GM23338 (cell line): ENCODE measurements around the gene OR5M11. TPM values are rescaled to one million over a fixed set of nuclear protein-coding genes. Genes with fewer than 3 reads are reported as not detected.

ENCODE experiments used
- ATAC-seq: fragments of 200-7000 bp; cut with Tn5 transposase; 3 replicates; pipeline ENCODE4 v1.9.1; 2020
- DNase-seq: peaks from one replicate; pipeline ENCODE4 v3.0.0-alpha.2; 2015; ENCODE audit warnings: low spot score
- H2AFZ ChIP-seq: fragments of 200-600 bp; sonication (generic); 2 replicates; pipeline ENCODE4 v1.8.0; 2016; ENCODE audit warnings: antibody characterized with exemption, mild to moderate bottlenecking, moderate library complexity
- H3F3A ChIP-seq: fragments of 200-600 bp; sonication (generic); replicated peaks from 2 replicates; pipeline ENCODE4 v1.8.0; 2017; ENCODE audit warnings: antibody characterized with exemption, mixed run types, low read depth
- H3K27ac ChIP-seq: fragments of 200-600 bp; sonication (generic); 2 replicates; pipeline ENCODE4 v1.6.1; 2016; ENCODE audit warnings: low read depth
- H3K27me3 ChIP-seq: fragments of 200-600 bp; sonication (generic); 2 replicates; pipeline ENCODE4 v1.8.0; 2016; ENCODE audit warnings: mild to moderate bottlenecking, mixed run types, moderate library complexity; ENCODE audit not compliant: insufficient read depth
- H3K36me3 ChIP-seq: fragments of 200-600 bp; sonication (generic); 2 replicates; pipeline ENCODE4 v1.8.0; 2016; ENCODE audit warnings: mild to moderate bottlenecking; ENCODE audit not compliant: insufficient read depth
- H3K4me1 ChIP-seq: fragments of 200-600 bp; sonication (generic); 2 replicates; pipeline ENCODE4 v1.8.0; 2016; ENCODE audit warnings: mild to moderate bottlenecking, moderate library complexity; ENCODE audit not compliant: insufficient read depth
- H3K4me2 ChIP-seq: fragments of 200-600 bp; sonication (generic); 2 replicates; pipeline ENCODE4 v1.7.1; 2017; ENCODE audit warnings: mixed run types
- H3K4me3 ChIP-seq: fragments of 200-600 bp; sonication (generic); 2 replicates; pipeline ENCODE4 v1.6.1; 2016; ENCODE audit warnings: mixed run types
- H3K79me2 ChIP-seq: fragments of 200-600 bp; sonication (generic); replicated peaks from 2 replicates; pipeline ENCODE4 v1.8.0; 2017; ENCODE audit warnings: mild to moderate bottlenecking; ENCODE audit not compliant: insufficient read depth
- H3K9me2 ChIP-seq: fragments of 200-600 bp; sonication (generic); 2 replicates; pipeline ENCODE4 v1.8.0; 2017; ENCODE audit not compliant: insufficient read depth
- H4K20me1 ChIP-seq: fragments of 200-600 bp; sonication (generic); replicated peaks from 2 replicates; pipeline ENCODE4 v1.8.0; 2017; ENCODE audit warnings: mild to moderate bottlenecking; ENCODE audit not compliant: insufficient read depth
- H3K27ac Mint-ChIP-seq: 2 replicates; pipeline ENCODE4 v1.8.0; 2020; ENCODE audit warnings: inconsistent platforms, mild to moderate bottlenecking, moderate library complexity, mixed read lengths
- H3K27me3 Mint-ChIP-seq: 3 replicates; pipeline ENCODE4 v1.8.0; 2022; ENCODE audit warnings: low read depth, mild to moderate bottlenecking, moderate library complexity, mixed read lengths, inconsistent platforms; ENCODE audit not compliant: insufficient read depth, poor library complexity
- H3K36me3 Mint-ChIP-seq: 3 replicates; pipeline ENCODE4 v1.8.0; 2021; ENCODE audit warnings: low read depth, mild to moderate bottlenecking, inconsistent platforms, moderate library complexity, mixed read lengths
- H3K4me1 Mint-ChIP-seq: 3 replicates; pipeline ENCODE4 v1.8.0; 2020; ENCODE audit warnings: mild to moderate bottlenecking, inconsistent platforms, mixed read lengths
- H3K4me3 Mint-ChIP-seq: 3 replicates; pipeline ENCODE4 v1.8.0; 2021; ENCODE audit warnings: moderate library complexity, mild to moderate bottlenecking, inconsistent platforms, mixed read lengths
- H3K9me3 Mint-ChIP-seq: 3 replicates; pipeline ENCODE4 v1.8.0; 2020; ENCODE audit warnings: moderate library complexity, mild to moderate bottlenecking, inconsistent platforms, mixed read lengths
- CREB1 ChIP-seq: fragments of 250-450 bp; sonication (Bioruptor Pico); IDR thresholded peaks from 2 replicates; pipeline ENCODE4 v1.5.0; 2020; ENCODE audit warnings: low read depth, mild to moderate bottlenecking, moderate library complexity
- EZH2phosphoT487 ChIP-seq: fragments of 200-600 bp; sonication (generic); IDR thresholded peaks from one replicate; pipeline ENCODE4 v1.8.1; 2018; ENCODE audit warnings: antibody characterized with exemption; ENCODE audit not compliant: unreplicated experiment
- NANOG ChIP-seq: IDR thresholded peaks from 2 replicates; pipeline ENCODE4 v1.6.1; 2016; ENCODE audit warnings: antibody characterized with exemption, borderline replicate concordance
- POLR2AphosphoS5 ChIP-seq: IDR thresholded peaks from 2 replicates; pipeline ENCODE4 v1.6.1; 2016; ENCODE audit warnings: antibody characterized with exemption, low read depth
- ZNF114 ChIP-seq: fragments of 250-450 bp; sonication (Bioruptor Pico); IDR thresholded peaks from 2 replicates; pipeline ENCODE4 v1.5.0; 2020; ENCODE audit warnings: mild to moderate bottlenecking, moderate library complexity
- ZNF331 ChIP-seq: fragments of 250-450 bp; sonication (Bioruptor Pico); IDR thresholded peaks from 2 replicates; pipeline ENCODE4 v1.5.0; 2020; ENCODE audit warnings: low read depth, mild to moderate bottlenecking, moderate library complexity
- ZNF462 ChIP-seq: fragments of 250-450 bp; sonication (Bioruptor Pico); IDR thresholded peaks from 2 replicates; pipeline ENCODE4 v1.5.0; 2020; ENCODE audit warnings: mild to moderate bottlenecking, moderate library complexity
- polyA plus RNA-seq: library from polyadenylated mRNA; unstranded; fragments of >200 nt; fragmentation: Nextera tagmentation; extraction: Ambion mirVana; gene quantifications from 2 replicates; pipeline ENCODE4 v1.2.1, GENCODE V29; 2016
- total RNA-seq: library from RNA; depleted of rRNA; stranded (reverse); fragments of >200 nt; shearing (Covaris generic); gene quantifications from 2 replicates; pipeline ENCODE4 v1.2.3, GENCODE V29; 2014
- TF ChIP-seq, protein P1 (sequence below), 2 experiments: fragments of 200-600 bp in 1 of 2; sonication (generic) in 1 of 2; conservative IDR thresholded peaks; 2 replicates each; pipeline versions ENCODE4 v1.5.1 to v1.6.1; 2016 to 2017; ENCODE audit warnings: antibody characterized with exemption in 2 of 2, low read depth in 2 of 2, mild to moderate bottlenecking in 2 of 2, moderate library complexity in 1 of 2
- TF ChIP-seq, protein P2 (sequence below): IDR thresholded peaks from one replicate; pipeline ENCODE4 v1.6.1; 2018; ENCODE audit warnings: antibody characterized with exemption; ENCODE audit not compliant: unreplicated experiment

Gene OR5M11
- total and polyA plus RNA-seq, 2 experiments from 2014 or later = not detected

DNA sequence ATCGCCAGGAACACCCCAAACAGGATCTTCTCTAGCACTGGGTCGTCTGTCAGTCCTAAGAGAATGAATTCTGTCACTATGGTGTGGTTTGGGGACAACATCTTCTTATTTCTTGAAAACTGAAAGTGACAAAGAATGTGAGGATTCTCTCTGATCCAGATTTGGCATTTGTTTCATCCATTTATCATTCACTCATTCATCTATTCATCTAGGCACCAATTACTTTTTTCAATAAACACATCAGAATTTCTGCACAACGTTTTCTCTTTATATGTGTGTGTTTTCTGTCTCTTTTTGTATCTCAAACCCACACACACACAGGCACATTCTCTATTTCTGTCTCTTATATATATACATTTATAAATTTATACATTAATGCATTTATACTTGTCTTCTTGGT lies 34.6 kb upstream of the OR5M11 start, which contains the start of gene OR5M10:
OR5M10 (minus strand) TSS at position 101 of the 400 bp plus-strand sequence; CDS start at position 101, 0 bp downstream.
- H3K4me2 ChIP-seq = no peak within 1 kb of the TSS
- ATAC-seq = no peak

DNA sequence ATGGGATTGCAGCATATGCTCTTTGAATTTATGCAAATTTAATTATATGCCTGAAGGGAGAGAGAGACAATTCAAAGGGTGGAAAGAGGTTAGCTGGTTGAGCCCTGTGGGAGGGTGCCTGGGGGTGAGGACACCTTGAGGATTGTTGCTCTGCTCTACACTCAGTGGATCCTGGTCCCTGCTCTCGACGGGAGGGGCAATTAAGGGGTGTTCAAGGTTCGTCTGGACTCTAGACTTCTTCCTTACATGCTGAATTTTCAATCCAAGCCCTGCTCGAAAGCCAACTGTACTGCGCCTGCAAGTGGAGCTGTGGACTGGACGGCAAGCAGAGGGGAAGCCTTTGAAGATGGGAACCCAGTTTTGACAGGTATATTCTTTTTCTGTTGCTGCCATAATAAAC lies 15.5 kb upstream of the OR5M11 start:
- peaks cover 4% of the 10 kb centered on the region for H3K27me3 Mint-ChIP-seq
- ATAC-seq = no peak
- peaks cover 14% of the 10 kb centered on the region; the same call in 2 of the 3 replicates for H3K9me3 Mint-ChIP-seq
- Histone ChIP-seq H3K27ac (no peak overlapping the region), H3F3A (no peaks in the 10 kb centered on the region), H3K4me2 (no peak overlapping the region), H3K4me3 (no peak overlapping the region), H3K27me3 (no peaks in the 10 kb centered on the region), H3K79me2 (no peaks in the 10 kb centered on the region), H4K20me1 (no peaks in the 10 kb centered on the region), H3K4me1 (no peaks in the 10 kb centered on the region), H3K36me3 (no peaks in the 10 kb centered on the region), H3K9me2 (0 out of 2 replicates have a peak, but pooled peaks cover 15% of the 10 kb centered on the region), H2AFZ (no peak overlapping the region)
- no peak overlapping the region for H3K4me3 Mint-ChIP-seq
- H3K4me1 Mint-ChIP-seq = peaks cover 3% of the 10 kb centered on the region; the same call in 2 of the 3 replicates
- TF ChIP-seq EZH2phosphoT487 (no peak), CREB1 (CRISPR knock-in tag) (no peak), ZNF114 (CRISPR knock-in tag) (no peak), NANOG (no peak), ZNF331 (CRISPR knock-in tag) (no peak), ZNF462 (CRISPR knock-in tag) (no peak)
- TF ChIP-seq, protein P1, sequence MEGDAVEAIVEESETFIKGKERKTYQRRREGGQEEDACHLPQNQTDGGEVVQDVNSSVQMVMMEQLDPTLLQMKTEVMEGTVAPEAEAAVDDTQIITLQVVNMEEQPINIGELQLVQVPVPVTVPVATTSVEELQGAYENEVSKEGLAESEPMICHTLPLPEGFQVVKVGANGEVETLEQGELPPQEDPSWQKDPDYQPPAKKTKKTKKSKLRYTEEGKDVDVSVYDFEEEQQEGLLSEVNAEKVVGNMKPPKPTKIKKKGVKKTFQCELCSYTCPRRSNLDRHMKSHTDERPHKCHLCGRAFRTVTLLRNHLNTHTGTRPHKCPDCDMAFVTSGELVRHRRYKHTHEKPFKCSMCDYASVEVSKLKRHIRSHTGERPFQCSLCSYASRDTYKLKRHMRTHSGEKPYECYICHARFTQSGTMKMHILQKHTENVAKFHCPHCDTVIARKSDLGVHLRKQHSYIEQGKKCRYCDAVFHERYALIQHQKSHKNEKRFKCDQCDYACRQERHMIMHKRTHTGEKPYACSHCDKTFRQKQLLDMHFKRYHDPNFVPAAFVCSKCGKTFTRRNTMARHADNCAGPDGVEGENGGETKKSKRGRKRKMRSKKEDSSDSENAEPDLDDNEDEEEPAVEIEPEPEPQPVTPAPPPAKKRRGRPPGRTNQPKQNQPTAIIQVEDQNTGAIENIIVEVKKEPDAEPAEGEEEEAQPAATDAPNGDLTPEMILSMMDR (conservative IDR thresholded peaks at IDR 0.05; ENCODE audit: low read depth in 2 of 2) = no peak
- TF ChIP-seq, protein P2, sequence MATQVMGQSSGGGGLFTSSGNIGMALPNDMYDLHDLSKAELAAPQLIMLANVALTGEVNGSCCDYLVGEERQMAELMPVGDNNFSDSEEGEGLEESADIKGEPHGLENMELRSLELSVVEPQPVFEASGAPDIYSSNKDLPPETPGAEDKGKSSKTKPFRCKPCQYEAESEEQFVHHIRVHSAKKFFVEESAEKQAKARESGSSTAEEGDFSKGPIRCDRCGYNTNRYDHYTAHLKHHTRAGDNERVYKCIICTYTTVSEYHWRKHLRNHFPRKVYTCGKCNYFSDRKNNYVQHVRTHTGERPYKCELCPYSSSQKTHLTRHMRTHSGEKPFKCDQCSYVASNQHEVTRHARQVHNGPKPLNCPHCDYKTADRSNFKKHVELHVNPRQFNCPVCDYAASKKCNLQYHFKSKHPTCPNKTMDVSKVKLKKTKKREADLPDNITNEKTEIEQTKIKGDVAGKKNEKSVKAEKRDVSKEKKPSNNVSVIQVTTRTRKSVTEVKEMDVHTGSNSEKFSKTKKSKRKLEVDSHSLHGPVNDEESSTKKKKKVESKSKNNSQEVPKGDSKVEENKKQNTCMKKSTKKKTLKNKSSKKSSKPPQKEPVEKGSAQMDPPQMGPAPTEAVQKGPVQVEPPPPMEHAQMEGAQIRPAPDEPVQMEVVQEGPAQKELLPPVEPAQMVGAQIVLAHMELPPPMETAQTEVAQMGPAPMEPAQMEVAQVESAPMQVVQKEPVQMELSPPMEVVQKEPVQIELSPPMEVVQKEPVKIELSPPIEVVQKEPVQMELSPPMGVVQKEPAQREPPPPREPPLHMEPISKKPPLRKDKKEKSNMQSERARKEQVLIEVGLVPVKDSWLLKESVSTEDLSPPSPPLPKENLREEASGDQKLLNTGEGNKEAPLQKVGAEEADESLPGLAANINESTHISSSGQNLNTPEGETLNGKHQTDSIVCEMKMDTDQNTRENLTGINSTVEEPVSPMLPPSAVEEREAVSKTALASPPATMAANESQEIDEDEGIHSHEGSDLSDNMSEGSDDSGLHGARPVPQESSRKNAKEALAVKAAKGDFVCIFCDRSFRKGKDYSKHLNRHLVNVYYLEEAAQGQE = no peak
- H3K27ac Mint-ChIP-seq = no peak overlapping the region
- no peak for DNase-seq
- peaks cover 9% of the 10 kb centered on the region for H3K36me3 Mint-ChIP-seq

More for the DNA sequence above, 34.6 kb upstream of the OR5M11 start, which contains the start of gene OR5M10:
- H3K9me3 Mint-ChIP-seq = no peaks in the 10 kb centered on the region
- no peaks in the 10 kb centered on the region for H3K79me2 ChIP-seq
- H3K9me2 ChIP-seq = no peaks in the 10 kb centered on the region
- H3K27me3 Mint-ChIP-seq = no peaks in the 10 kb centered on the region
- H3K4me3 ChIP-seq = no peak within 1 kb of the TSS
- no peaks in the 10 kb centered on the region for H4K20me1 ChIP-seq
- no peaks in the 10 kb centered on the region for H3K27me3 ChIP-seq
- H3K4me1 Mint-ChIP-seq = no peaks in the 10 kb centered on the region
- no peak for DNase-seq
- no peak within 1 kb of the TSS for H2AFZ ChIP-seq
- H3K4me3 Mint-ChIP-seq = no peak within 1 kb of the TSS
- H3K27ac ChIP-seq = no peak within 1 kb of the TSS
- no peaks in the 10 kb centered on the region for H3K36me3 ChIP-seq
- H3K27ac Mint-ChIP-seq = no peak within 1 kb of the TSS
- TF ChIP-seq NANOG (no peak), POLR2AphosphoS5 (no peak), CREB1 (CRISPR knock-in tag) (no peak)
- H3F3A ChIP-seq = no peaks in the 10 kb centered on the region
- no peaks in the 10 kb centered on the region for H3K36me3 Mint-ChIP-seq
- H3K4me1 ChIP-seq = no peaks in the 10 kb centered on the region
